AG04450 (cell line): Measurements from ENCODE around the gene SFT2D2. TPM values are rescaled to one million over a fixed set of nuclear protein-coding genes. Genes with fewer than 3 reads are reported as not detected.

ENCODE experiments used
- CTCF ChIA-PET: fragments of 300-600, 350-600 bp; formaldehyde crosslinking; extraction: SDS; loops from one replicate; lab custom pipeline; 2022; ENCODE audit warnings: antibody characterized with exemption, inconsistent platforms; lab: Charles Lee
- POLR2A ChIA-PET: fragments of 350-600 bp; formaldehyde crosslinking; extraction: SDS; loops from one replicate; lab custom pipeline; 2021; ENCODE audit warnings: antibody characterized with exemption, inconsistent platforms; lab: Yijun Ruan, JAX
- DNase-seq: peaks from one replicate; pipeline ENCODE4 v3.0.0-alpha.2; 2011; ENCODE audit warnings: low read depth, low spot score
- H3K27ac ChIP-seq: one replicate; pipeline ENCODE4 v1.5.1; 2012; ENCODE audit warnings: low read depth, low read length, control low read depth
- H3K27me3 ChIP-seq: one replicate; pipeline ENCODE4 v1.6.0; 2012; ENCODE audit warnings: low read length; ENCODE audit not compliant: control insufficient read depth, insufficient read depth
- H3K4me3 ChIP-seq: 2 replicates; pipeline ENCODE4 v1.5.1; 2011; ENCODE audit warnings: mild to moderate bottlenecking, low read depth, low read length, control low read depth
- H3K9me3 ChIP-seq: 2 replicates; pipeline ENCODE4 v1.5.1; 2012; ENCODE audit warnings: low read length; ENCODE audit not compliant: control insufficient read depth, insufficient read depth
- CTCF ChIP-seq: IDR thresholded peaks from 2 replicates; pipeline ENCODE4 v1.5.1; 2011; ENCODE audit warnings: low read depth, low read length, control low read depth, inconsistent platforms
- polyA plus RNA-seq: library from polyadenylated mRNA; depleted of rRNA; stranded (reverse); fragments of >200 nt; gene quantifications from 2 replicates; pipeline ENCODE4 v1.2.3, GENCODE V29; 2011

SFT2D2 gene
- polyA plus RNA-seq, 1 experiment = 28.4 TPM

- Histone ChIP-seq H3K27me3 (no peaks in the 10 kb centered on the region), H3K4me3 (no peak overlapping the region), H3K9me3 (peaks cover 8% of the 10 kb centered on the region; the same call in 1 of the 2 replicates), H3K27ac (no peak overlapping the region)
- no peak for DNase-seq
- ChIA-PET POLR2A (no interaction called here), CTCF (no interaction called here)
- TF ChIP-seq CTCF = no peak
Observed at GRCh38 chr1:168260393-168260792, 34.6 kb downstream of the SFT2D2 start.

GRCh38 chr1:168261390-168261789 lies 35.6 kb downstream of the SFT2D2 start:
- ChIA-PET CTCF (interaction anchor here (1.0 kb wide), 1 partner anchor 179 kb away, joined by 4 read pairs; no protein-coding TSS in a partner anchor), POLR2A (no interaction called here)
- no peak for DNase-seq
- Histone ChIP-seq H3K4me3 (no peak overlapping the region), H3K27me3 (no peaks in the 10 kb centered on the region), H3K9me3 (peaks cover 3% of the 10 kb centered on the region; the same call in 1 of the 2 replicates), H3K27ac (no peak overlapping the region)
- TF ChIP-seq CTCF = no peak

- Histone ChIP-seq H3K27ac (no peak overlapping the region), H3K4me3 (no peak overlapping the region), H3K27me3 (no peaks in the 10 kb centered on the region), H3K9me3 (no peaks in the 10 kb centered on the region)
- DNase-seq = no peak
- ChIA-PET POLR2A (no interaction called here), CTCF (no interaction called here)
- TF ChIP-seq CTCF = no peak
Observed at GRCh38 chr1:168263130-168263529, 37.3 kb downstream of the SFT2D2 start.

- ChIA-PET CTCF (no interaction called here), POLR2A (no interaction called here)
- Histone ChIP-seq H3K27ac (no peak overlapping the region), H3K4me3 (no peak overlapping the region), H3K9me3 (no peaks in the 10 kb centered on the region), H3K27me3 (no peaks in the 10 kb centered on the region)
- no peak for TF ChIP-seq CTCF
- no peak for DNase-seq
Observed at GRCh38 chr1:168264296-168264695, 38.5 kb downstream of the SFT2D2 start.

- ChIA-PET POLR2A (no interaction called here), CTCF (no interaction called here)
- H3K27me3 ChIP-seq = no peaks in the 10 kb centered on the region
- no peak for DNase-seq
- no peaks in the 10 kb centered on the region for H3K9me3 ChIP-seq
- H3K27ac ChIP-seq = no peak overlapping the region
- no peak overlapping the region for H3K4me3 ChIP-seq
- no peak for TF ChIP-seq CTCF
Observed at GRCh38 chr1:168265596-168265995, 39.8 kb downstream of the SFT2D2 start.
